Parathyroid adenoma (tissue), 2 donors: ENCODE results near the gene OTOG.

ENCODE experiments used
- H2AFZ ChIP-seq: fragments of 300-600 bp; sonication (generic); one replicate; pipeline ENCODE4 v1.7.0; 2017; ENCODE audit warnings: antibody characterized with exemption, mild to moderate bottlenecking
- H3K27ac ChIP-seq: fragments of 300-600 bp; sonication (generic); one replicate; pipeline ENCODE4 v1.7.0; 2017
- H3K27me3 ChIP-seq: fragments of 300-600 bp; sonication (generic); one replicate; pipeline ENCODE4 v1.7.0; 2017; ENCODE audit warnings: low read length; ENCODE audit not compliant: control insufficient read depth, insufficient read depth
- H3K36me3 ChIP-seq: fragments of 300-600 bp; sonication (generic); one replicate; pipeline ENCODE4 v1.7.0; 2017; ENCODE audit warnings: low read length; ENCODE audit not compliant: control insufficient read depth, insufficient read depth
- H3K4me1 ChIP-seq: fragments of 300-600 bp; sonication (generic); one replicate; pipeline ENCODE4 v1.7.0; 2017; ENCODE audit warnings: control low read depth
- H3K4me2 ChIP-seq: fragments of 300-600 bp; sonication (generic); one replicate; pipeline ENCODE4 v1.7.0; 2017; ENCODE audit warnings: low read length
- H3K4me3 ChIP-seq: fragments of 300-600 bp; sonication (generic); one replicate; pipeline ENCODE4 v1.7.0; 2017; ENCODE audit warnings: low read depth, low read length
- H3K79me2 ChIP-seq: fragments of 300-600 bp; sonication (generic); one replicate; pipeline ENCODE4 v1.7.0; 2017; ENCODE audit warnings: control low read depth
- H3K9ac ChIP-seq: fragments of 300-600 bp; sonication (generic); one replicate; pipeline ENCODE4 v1.7.0; 2017; ENCODE audit warnings: mild to moderate bottlenecking
- H3K9me3 ChIP-seq: fragments of 300-600 bp; sonication (generic); one replicate; pipeline ENCODE4 v1.7.0; 2017; ENCODE audit warnings: low read length; ENCODE audit not compliant: control insufficient read depth
- TF ChIP-seq, protein P1 (sequence below): fragments of 300-600 bp; sonication (generic); IDR thresholded peaks from one replicate; pipeline ENCODE4 v1.7.0; 2017; ENCODE audit warnings: antibody characterized with exemption, mild to moderate bottlenecking
- donor health status: primary hyperparathyroidism.

Gene OTOG

DNA sequence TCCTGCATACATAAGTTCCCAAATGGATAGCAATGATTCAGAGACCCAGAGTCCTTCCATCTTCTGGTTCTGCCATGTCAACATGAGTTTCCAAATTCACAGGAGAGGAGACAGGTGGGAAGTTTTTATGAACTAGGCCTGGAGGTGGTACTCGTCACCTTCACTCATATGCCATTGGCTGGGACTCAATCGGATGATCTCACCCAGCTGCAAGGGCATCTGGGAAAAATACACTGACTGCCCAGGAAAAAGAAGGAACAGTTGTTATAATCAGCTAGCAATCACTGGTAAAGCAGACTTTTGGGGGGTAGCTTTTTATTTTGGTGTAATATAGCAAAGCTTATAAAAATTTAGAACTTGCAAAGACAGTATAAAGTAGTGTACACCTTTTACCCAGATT, 83.9 kb downstream of the OTOG start:
- H3K79me2 ChIP-seq, result no peaks in the 10 kb centered on the region
- no peaks in the 10 kb centered on the region for H3K27me3 ChIP-seq
- no peaks in the 10 kb centered on the region for H3K4me1 ChIP-seq
- no peak overlapping the region for H2AFZ ChIP-seq
- TF ChIP-seq, protein P1, sequence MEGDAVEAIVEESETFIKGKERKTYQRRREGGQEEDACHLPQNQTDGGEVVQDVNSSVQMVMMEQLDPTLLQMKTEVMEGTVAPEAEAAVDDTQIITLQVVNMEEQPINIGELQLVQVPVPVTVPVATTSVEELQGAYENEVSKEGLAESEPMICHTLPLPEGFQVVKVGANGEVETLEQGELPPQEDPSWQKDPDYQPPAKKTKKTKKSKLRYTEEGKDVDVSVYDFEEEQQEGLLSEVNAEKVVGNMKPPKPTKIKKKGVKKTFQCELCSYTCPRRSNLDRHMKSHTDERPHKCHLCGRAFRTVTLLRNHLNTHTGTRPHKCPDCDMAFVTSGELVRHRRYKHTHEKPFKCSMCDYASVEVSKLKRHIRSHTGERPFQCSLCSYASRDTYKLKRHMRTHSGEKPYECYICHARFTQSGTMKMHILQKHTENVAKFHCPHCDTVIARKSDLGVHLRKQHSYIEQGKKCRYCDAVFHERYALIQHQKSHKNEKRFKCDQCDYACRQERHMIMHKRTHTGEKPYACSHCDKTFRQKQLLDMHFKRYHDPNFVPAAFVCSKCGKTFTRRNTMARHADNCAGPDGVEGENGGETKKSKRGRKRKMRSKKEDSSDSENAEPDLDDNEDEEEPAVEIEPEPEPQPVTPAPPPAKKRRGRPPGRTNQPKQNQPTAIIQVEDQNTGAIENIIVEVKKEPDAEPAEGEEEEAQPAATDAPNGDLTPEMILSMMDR, result no peak
- no peak overlapping the region for H3K4me2 ChIP-seq
- no peaks in the 10 kb centered on the region for H3K36me3 ChIP-seq
- no peak overlapping the region for H3K9ac ChIP-seq
- H3K9me3 ChIP-seq, result no peaks in the 10 kb centered on the region
- H3K27ac ChIP-seq, result no peak overlapping the region
- no peak overlapping the region for H3K4me3 ChIP-seq

DNA sequence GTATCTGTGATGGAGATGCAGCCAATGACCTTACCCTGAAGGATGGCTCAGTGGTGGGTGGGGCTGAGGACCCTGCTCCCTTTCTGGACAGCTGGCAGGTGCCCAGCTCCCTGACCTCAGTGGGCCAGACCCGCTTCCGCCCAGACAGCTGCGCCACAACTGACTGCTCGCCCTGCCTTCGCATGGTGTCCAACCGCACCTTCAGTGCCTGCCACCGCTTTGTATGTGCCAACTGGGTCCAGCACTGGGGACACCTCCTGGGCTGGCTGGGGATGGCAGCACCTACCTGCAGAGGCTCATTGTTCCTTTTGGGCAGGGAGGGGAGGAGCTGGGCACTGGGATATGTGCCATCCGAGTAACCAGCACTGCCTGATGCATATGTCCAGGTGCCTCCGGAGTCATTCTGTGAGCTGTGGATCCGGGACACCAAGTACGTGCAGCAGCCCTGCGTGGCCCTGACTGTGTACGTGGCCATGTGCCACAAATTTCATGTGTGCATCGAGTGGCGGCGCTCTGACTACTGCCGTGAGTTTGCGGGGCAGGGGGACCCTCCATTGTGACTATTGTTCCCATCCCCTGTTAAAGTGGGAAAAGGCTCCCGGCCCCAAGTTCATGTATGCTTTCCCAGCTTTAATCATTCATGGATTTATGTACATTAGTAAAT, 84.8 kb downstream of the OTOG start:
- TF ChIP-seq, protein P1, result no peak
- no peaks in the 10 kb centered on the region for H3K9me3 ChIP-seq

DNA sequence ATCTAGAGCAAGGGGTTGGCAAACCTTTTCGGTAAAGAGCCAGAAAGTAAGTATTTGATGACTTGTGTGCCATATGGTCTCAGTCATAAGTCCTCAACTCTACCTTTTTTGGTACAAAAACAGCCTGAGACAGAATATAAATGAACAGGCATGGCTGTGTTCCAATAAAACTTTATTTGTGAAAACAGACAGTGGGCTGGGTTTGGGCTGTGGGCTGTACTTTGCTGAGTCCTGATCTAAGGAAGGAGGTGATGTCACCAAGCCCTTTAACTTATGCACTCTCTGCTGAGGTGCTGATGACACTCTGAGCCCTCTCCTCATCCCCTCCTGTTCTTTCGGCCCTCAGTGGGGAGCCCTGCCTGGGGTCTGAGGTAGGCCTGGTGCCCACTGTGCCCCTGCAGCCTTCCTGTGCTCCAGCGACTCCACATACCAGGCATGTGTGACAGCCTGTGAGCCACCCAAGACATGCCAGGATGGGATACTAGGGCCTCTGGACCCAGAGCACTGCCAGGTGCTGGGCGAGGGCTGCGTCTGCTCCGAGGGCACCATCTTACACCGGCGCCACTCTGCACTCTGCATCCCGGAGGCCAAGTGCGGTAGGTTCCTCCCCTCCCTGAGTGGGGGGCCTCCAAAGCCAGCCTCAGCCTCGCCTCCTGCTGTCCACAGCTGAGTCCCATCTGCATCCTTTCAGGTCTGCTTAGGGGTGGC, 86.4 kb downstream of the OTOG start:
- TF ChIP-seq, protein P1, result no peak
- Histone ChIP-seq H3K36me3 (no peaks in the 10 kb centered on the region), H3K79me2 (no peaks in the 10 kb centered on the region), H3K4me1 (no peaks in the 10 kb centered on the region), H3K27ac (no peak overlapping the region), H3K27me3 (no peaks in the 10 kb centered on the region), H3K9ac (no peak overlapping the region), H3K4me2 (no peak overlapping the region), H2AFZ (no peak overlapping the region), H3K9me3 (no peaks in the 10 kb centered on the region), H3K4me3 (no peak overlapping the region)

More for the DNA sequence above, 84.8 kb downstream of the OTOG start:
- no peak overlapping the region for H3K4me2 ChIP-seq
- H3K27ac ChIP-seq, result no peak overlapping the region
- no peaks in the 10 kb centered on the region for H3K27me3 ChIP-seq
- H3K4me1 ChIP-seq, result no peaks in the 10 kb centered on the region
- H3K9ac ChIP-seq, result no peak overlapping the region
- no peaks in the 10 kb centered on the region for H3K79me2 ChIP-seq
- H3K36me3 ChIP-seq, result no peaks in the 10 kb centered on the region
- no peak overlapping the region for H3K4me3 ChIP-seq
- no peak overlapping the region for H2AFZ ChIP-seq

DNA sequence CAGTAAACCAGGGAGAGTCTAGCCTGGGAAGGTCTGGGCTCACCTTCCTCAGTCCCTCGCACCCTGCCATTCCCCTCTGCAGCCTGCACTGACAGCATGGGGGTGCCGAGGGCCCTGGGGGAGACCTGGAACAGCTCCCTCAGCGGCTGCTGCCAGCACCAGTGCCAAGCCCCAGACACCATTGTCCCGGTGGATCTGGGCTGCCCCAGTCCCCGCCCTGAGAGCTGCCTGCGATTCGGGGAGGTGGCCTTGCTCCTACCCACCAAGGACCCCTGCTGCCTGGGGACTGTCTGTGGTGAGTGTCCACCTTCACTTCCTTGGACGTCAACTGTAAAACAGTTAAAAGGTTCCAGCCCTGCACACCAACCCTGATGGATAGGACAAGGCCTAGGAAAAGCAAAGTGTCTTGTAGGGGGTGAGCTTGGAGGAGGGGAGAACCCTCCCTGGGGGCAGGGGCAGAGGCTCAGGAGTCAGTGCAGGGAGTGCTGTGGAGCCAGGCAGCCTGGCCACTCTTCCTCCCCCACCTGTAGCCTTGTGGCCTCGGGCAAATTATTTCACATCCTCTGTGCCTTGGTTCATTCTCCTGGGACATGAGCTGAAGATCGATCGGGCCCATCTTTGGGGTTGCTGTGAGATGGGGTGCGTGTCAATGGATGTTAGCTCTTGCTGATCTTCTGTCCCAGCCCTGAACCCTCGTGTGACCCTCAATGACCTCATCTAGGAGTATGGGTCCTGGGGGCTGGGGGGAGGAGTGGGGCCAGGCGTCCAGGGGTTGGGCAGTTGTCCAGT, 87.1 kb downstream of the OTOG start:
- H3K27ac ChIP-seq, result no peak overlapping the region
- H3K4me1 ChIP-seq, result no peaks in the 10 kb centered on the region
- no peak overlapping the region for H3K4me3 ChIP-seq
- TF ChIP-seq, protein P1, result no peak
- no peaks in the 10 kb centered on the region for H3K79me2 ChIP-seq
- no peaks in the 10 kb centered on the region for H3K9me3 ChIP-seq
- H2AFZ ChIP-seq, result no peak overlapping the region
- no peaks in the 10 kb centered on the region for H3K27me3 ChIP-seq
- H3K36me3 ChIP-seq, result no peaks in the 10 kb centered on the region
- no peak overlapping the region for H3K9ac ChIP-seq
- H3K4me2 ChIP-seq, result no peak overlapping the region
